Calu3 (cell line): Measurements from ENCODE around the gene NAT10. TPM values are rescaled to one million over a fixed set of nuclear protein-coding genes. Genes with fewer than 3 reads are reported as not detected.

Experiments
- BruUV-seq: library from RNA; stranded (reverse); fragments of 400-500 nt; replicated peaks from 2 replicates; lab custom pipeline; 2021; lab: Mats Ljungman, UMichigan
- CTCF ChIA-PET: fragments of 300-600 bp; sonication (Branson Sonifier 250); formaldehyde crosslinking; loops from one replicate; lab custom pipeline; 2022; ENCODE audit warnings: antibody characterized with exemption; lab: Charles Lee
- DNase-seq: peaks from one replicate; pipeline ENCODE4 v3.0.0; 2022
- H3K27ac Mint-ChIP-seq: one replicate; pipeline ENCODE4 v1.8.0; 2022; ENCODE audit warnings: mixed read lengths; ENCODE audit not compliant: unreplicated experiment
- H3K27me3 Mint-ChIP-seq: one replicate; pipeline ENCODE4 v1.8.0; 2022; ENCODE audit warnings: mixed read lengths; ENCODE audit not compliant: unreplicated experiment
- H3K36me3 Mint-ChIP-seq: one replicate; pipeline ENCODE4 v1.8.0; 2022; ENCODE audit warnings: mild to moderate bottlenecking, moderate library complexity, mixed read lengths; ENCODE audit not compliant: insufficient read depth, unreplicated experiment
- H3K4me1 Mint-ChIP-seq: one replicate; pipeline ENCODE4 v1.8.0; 2022; ENCODE audit warnings: mild to moderate bottlenecking, low read depth, mixed read lengths; ENCODE audit not compliant: unreplicated experiment
- H3K4me3 Mint-ChIP-seq: one replicate; pipeline ENCODE4 v1.8.0; 2022; ENCODE audit warnings: mild to moderate bottlenecking, low read depth, moderate library complexity, mixed read lengths; ENCODE audit not compliant: unreplicated experiment
- H3K9me3 Mint-ChIP-seq: one replicate; pipeline ENCODE4 v1.8.0; 2022; ENCODE audit warnings: low read depth, mixed read lengths; ENCODE audit not compliant: unreplicated experiment
- CTCF ChIP-seq: fragments of 200-600 bp; IDR thresholded peaks from one replicate; pipeline ENCODE4 v1.8.0; 2022; ENCODE audit warnings: antibody characterized with exemption; ENCODE audit not compliant: unreplicated experiment
- intact Hi-C: fragments of 100-400 bp; cut with micrococcal nuclease; formaldehyde crosslinking; loops from one replicate; pipeline ENCODE4 v1.10.0; 2022; ENCODE audit not compliant: unreplicated experiment
- total RNA-seq: library from RNA; stranded (reverse); gene quantifications from 2 replicates; pipeline ENCODE4 v1.2.3, GENCODE V29; 2022

NAT10 gene
- total RNA-seq, 1 experiment from 2014 or later, result 80.1 TPM

DNA sequence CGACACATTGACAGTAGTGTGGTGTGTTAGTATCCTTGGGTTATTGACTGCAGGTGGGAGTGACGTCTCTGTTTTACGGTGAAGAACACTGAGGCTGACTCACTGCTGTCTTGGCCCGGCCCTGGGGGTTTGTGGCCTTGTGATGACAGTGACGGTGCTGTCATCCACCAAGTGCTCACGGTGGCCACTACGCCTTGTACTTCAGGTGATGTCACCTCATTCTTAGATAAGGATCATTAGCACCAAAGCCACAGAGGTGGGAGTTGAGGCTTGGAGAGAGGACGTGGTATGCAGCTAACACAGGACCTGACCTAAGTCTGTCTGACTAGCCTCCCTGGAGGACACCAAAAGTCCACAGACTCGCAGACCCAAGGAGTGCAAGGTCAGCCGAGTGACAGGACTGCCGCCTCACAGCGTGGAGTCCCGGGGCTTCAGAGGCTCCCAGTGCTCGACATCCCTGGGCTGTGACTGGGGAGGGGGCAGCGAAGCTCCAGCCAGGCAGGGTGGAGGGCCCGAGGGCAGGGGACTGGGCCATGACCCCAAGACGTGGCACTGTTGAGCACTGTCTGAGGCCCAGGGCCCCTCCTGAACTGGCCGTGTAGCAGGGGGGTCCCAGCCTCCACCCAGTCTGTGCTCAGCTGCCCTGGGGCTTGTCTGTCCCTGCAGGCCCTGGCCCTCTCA lies 56.5 kb downstream of the NAT10 start:
- no peak for TF ChIP-seq CTCF
- peaks cover 3% of the 10 kb centered on the region for H3K4me1 Mint-ChIP-seq
- H3K27me3 Mint-ChIP-seq, result no peaks in the 10 kb centered on the region
- intact Hi-C loops, result no loop called here
- H3K4me3 Mint-ChIP-seq, result no peak overlapping the region
- no peak for DNase-seq
- no peak overlapping the region for H3K27ac Mint-ChIP-seq
- peaks cover 53% of the 10 kb centered on the region for H3K36me3 Mint-ChIP-seq
- BruUV-seq, result no TSS peak
- CTCF ChIA-PET, result no interaction called here
- no peaks in the 10 kb centered on the region for H3K9me3 Mint-ChIP-seq

GRCh38 chr11:34162493-34162820 lies 57.0 kb downstream of the NAT10 start:
- CTCF ChIA-PET, result no interaction called here
- BruUV-seq, result no TSS peak
- intact Hi-C loops, result no loop called here
- no peak for DNase-seq
- peaks cover 53% of the 10 kb centered on the region for H3K36me3 Mint-ChIP-seq
- TF ChIP-seq CTCF, result no peak
- no peaks in the 10 kb centered on the region for H3K9me3 Mint-ChIP-seq
- H3K27ac Mint-ChIP-seq, result no peak overlapping the region
- H3K4me1 Mint-ChIP-seq, result peaks cover 8% of the 10 kb centered on the region
- no peaks in the 10 kb centered on the region for H3K27me3 Mint-ChIP-seq
- H3K4me3 Mint-ChIP-seq, result no peak overlapping the region

DNA sequence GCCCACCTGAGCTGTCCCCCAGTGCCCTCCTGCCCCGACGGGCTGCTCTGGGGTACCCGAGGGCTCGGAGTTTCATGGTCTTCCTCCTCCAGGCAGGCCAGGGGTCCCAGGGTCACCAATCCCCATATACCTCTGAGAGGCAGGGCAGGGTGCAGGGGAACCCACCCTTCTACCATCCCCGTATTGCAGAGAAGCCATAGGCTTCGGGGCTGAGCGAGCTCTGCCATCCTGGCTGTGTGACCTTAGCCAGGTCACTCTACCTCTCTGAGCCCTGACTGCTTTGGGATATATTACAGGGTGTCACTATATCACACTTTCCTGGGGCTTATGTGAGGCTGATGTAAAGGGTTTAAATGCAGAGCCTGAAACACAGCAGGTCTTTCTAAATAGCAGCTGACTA lies 57.4 kb downstream of the NAT10 start:
- TF ChIP-seq CTCF, result no peak
- intact Hi-C loops, result no loop called here
- Mint-ChIP-seq H3K4me3 (no peak overlapping the region), H3K36me3 (peaks cover 53% of the 10 kb centered on the region), H3K27ac (no peak overlapping the region), H3K27me3 (no peaks in the 10 kb centered on the region), H3K4me1 (peaks cover 8% of the 10 kb centered on the region), H3K9me3 (no peaks in the 10 kb centered on the region)
- CTCF ChIA-PET, result no interaction called here
- DNase-seq, result no peak
- no TSS peak for BruUV-seq

- CTCF ChIA-PET, result no interaction called here
- no TSS peak for BruUV-seq
- TF ChIP-seq CTCF, result no peak
Measured at GRCh38 chr11:34165121-34165520, 59.7 kb downstream of the NAT10 start.

More at GRCh38 chr11:34165121-34165520, 59.7 kb downstream of the NAT10 start:
- no peak overlapping the region for H3K27ac Mint-ChIP-seq
- no peaks in the 10 kb centered on the region for H3K9me3 Mint-ChIP-seq
- H3K4me1 Mint-ChIP-seq, result peaks cover 8% of the 10 kb centered on the region
- intact Hi-C loops, result no loop called here
- H3K4me3 Mint-ChIP-seq, result no peak overlapping the region
- peaks cover 43% of the 10 kb centered on the region for H3K36me3 Mint-ChIP-seq
- no peak for DNase-seq
- H3K27me3 Mint-ChIP-seq, result no peaks in the 10 kb centered on the region
